ENCODE results near the gene ZNF37A.

DNA sequence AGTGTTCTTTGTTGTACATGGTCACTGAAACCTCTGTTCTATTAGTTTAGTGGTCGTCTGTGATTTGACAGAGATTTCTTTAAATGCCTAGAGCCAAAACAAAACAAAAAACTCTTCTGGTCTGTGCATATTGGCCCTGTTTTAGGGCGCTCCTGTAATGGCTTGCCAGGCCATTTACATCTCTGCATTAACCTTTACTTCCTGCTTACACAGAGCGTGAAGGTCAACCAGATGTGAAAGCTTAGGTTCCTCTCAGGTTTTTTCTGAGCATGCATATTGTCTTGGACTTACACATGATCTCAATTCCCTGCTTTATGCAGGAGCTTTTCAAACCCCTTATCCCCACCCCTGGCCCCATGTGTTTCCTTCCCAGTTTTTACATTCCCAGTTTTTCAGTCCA is 9.6 kb downstream of the ZNF37A start:
- TF ChIP-seq POLR2A (IDR thresholded peaks at IDR 0.05) (no peak), POLR2AphosphoS5 (IDR thresholded peaks at IDR 0.05) (no peak), EP300 (IDR thresholded peaks at IDR 0.05; ENCODE audit: low read depth) (no peak)
- TF ChIP-seq, protein P1, sequence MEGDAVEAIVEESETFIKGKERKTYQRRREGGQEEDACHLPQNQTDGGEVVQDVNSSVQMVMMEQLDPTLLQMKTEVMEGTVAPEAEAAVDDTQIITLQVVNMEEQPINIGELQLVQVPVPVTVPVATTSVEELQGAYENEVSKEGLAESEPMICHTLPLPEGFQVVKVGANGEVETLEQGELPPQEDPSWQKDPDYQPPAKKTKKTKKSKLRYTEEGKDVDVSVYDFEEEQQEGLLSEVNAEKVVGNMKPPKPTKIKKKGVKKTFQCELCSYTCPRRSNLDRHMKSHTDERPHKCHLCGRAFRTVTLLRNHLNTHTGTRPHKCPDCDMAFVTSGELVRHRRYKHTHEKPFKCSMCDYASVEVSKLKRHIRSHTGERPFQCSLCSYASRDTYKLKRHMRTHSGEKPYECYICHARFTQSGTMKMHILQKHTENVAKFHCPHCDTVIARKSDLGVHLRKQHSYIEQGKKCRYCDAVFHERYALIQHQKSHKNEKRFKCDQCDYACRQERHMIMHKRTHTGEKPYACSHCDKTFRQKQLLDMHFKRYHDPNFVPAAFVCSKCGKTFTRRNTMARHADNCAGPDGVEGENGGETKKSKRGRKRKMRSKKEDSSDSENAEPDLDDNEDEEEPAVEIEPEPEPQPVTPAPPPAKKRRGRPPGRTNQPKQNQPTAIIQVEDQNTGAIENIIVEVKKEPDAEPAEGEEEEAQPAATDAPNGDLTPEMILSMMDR (IDR thresholded peaks at IDR 0.05) = no peak
